Colon (tissue), 2 donors: ENCODE data around the gene CDKAL1.
"Not testable (repeated sequence)": the region's sequence is repeated elsewhere in the genome, so short reads cannot be mapped to it uniquely, and the experiment has no call there.

ENCODE experiments used
- FAIRE-seq: peaks from 2 replicates; lab custom pipeline; 2012; peaks lifted over from hg19 to GRCh38; lab: Jason Lieb, UNC
- donor health status: control.
- donor health status: control.

The CDKAL1 gene

DNA sequence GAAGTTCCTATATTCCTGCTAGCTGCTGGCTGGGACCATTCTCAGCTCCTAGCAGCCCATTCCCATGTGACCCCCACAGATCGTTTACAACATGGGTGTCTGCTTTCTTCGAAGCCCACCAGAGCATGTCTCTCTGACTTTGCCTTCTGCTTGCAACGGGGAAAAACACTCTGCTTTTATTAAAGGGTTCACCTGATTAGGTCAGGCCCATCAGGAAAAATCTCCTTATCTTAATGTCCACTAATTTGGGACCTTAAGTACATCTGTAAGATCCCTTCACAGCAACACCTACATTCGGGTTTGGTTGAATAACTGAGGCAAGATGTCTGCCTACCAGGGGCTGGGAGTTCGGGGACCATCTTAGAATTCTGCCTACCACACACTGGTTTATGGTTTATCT, 496.9 kb downstream of the CDKAL1 start:
- no peak for FAIRE-seq

- no peak for FAIRE-seq
These were observed 498.8 kb downstream of the CDKAL1 start for GRCh38 chr6:21033084-21033483.

GRCh38 chr6:21033575-21034026, 499.3 kb downstream of the CDKAL1 start:
- no peak for FAIRE-seq

GRCh38 chr6:21034345-21034744, 500.1 kb downstream of the CDKAL1 start:
- no peak for FAIRE-seq

DNA sequence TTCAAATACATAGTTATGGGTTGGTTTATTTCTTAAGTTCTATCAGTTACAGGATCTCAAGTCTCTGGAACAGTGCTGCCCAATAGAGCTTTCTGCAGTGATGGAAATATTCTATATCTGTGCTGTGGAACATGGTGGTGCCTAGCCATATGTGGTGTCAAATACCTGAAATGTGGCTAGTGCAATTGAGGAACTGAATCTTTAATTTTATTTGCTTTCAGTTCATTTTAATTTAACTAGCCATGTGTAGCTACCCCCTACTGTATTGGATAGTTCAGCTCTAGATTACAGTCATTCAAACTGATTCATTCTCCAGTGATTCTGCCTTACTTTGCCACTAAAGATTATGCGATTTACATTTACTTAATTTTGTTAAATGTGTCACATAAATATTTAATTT, 503.2 kb downstream of the CDKAL1 start:
- FAIRE-seq: no peak

DNA sequence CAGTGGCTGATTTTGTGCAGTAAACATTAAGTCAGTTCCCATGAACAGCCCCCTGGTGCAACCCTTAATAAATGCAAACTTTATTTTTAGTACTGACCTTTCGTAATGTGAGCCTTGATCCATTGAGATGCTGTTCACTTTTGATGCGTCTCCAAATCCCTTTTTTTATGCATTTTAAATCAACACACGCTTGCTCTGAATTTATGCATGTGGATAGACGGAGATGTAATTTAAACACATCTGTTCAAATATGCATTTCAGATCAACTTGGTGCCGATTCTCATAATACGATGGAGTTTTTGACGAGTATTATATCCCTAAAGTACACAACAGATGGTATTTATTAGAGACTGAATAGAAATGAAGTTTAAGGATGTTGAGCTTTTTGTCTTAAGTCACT, 505.7 kb downstream of the CDKAL1 start:
- FAIRE-seq: no peak

GRCh38 chr6:21045135-21045700, 511.0 kb downstream of the CDKAL1 start:
- no peak for FAIRE-seq

DNA sequence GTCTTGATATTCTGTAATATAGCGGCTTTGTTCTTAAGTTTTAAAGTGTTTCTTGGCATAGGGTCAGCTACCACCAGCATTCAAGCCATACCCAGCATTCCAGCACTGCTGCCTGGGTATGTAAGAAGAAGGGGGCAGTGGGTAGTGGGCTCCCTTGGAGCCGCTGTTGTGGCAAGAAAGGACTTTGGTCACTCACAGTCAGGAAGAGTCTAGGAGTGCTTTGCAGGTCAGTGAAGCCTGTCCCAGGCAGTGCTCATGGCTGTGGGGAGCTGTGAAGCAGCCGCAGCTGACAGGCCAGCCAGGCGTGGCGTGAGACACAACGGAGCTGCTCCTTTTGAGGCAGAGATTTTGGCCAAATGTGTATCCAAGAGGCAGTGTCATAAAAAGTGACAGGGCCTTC, 512.0 kb downstream of the CDKAL1 start:
- no peak for FAIRE-seq

- no peak for FAIRE-seq
These were observed 513.8 kb downstream of the CDKAL1 start for GRCh38 chr6:21048047-21048446.

GRCh38 chr6:21049148-21049547, 514.9 kb downstream of the CDKAL1 start:
- no peak for FAIRE-seq

DNA sequence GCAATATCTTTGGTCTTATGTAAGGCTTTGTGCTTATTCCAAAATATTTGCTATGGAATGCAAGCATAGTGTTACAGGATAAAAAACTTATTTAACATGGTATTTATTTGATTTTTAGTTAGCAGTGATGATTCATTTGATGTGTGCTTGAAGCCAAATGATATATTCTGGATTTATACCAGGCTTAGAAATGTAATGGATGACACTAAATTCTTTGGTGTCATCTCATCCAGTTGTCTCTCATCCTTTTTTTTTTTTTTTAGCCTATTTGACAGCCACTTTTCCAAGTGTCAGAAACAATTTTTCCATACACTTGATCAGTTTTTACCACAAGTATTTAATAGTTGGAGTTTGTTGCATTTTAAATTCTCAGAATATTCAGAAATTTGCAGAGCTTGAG, 515.3 kb downstream of the CDKAL1 start:
- no peak for FAIRE-seq

DNA sequence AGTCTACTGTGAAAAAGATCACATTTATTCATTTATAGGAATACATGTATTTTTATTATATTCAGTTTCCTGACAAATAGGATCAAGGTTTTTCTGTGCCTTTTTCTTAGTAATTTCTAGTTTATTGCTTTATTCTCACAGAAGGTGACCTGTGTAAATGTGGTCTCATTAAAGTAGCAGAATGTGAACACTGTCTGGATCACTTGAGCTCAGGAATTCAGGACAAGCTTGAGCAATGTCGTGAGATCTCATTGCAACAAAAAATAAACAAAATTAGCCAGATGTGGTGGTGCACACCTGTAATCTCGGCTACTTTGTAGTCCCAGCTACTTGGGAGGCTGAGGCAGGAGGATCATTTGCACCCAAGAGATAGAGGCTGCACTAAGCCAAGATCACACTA, 516.7 kb downstream of the CDKAL1 start:
- no peak for FAIRE-seq

DNA sequence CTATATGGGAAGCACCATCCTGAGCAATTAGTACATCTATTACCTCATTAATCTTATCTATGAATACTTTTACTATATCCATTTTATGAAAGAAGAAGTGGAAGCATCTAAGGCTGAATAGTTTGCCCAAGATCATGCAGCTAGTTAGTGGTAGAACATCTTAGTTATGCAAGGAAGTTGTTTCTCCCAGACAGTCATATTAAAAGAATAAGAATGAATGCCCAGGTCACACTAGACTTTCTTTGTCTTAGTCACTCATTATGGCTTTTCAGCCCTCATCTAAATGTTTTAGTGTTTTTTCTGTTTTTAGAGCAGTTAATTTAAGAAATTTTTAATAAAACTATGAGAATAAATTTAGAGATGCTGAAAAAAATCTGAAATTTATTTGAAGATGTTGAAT, 517.5 kb downstream of the CDKAL1 start:
- no peak for FAIRE-seq

- FAIRE-seq: no peak
These were observed 519.4 kb downstream of the CDKAL1 start for GRCh38 chr6:21053612-21054011.

- FAIRE-seq: not testable (repeated sequence)
These were observed 521.2 kb downstream of the CDKAL1 start for GRCh38 chr6:21055480-21055879.

- FAIRE-seq: no peak
These were observed 527.6 kb downstream of the CDKAL1 start for GRCh38 chr6:21061892-21062291.

DNA sequence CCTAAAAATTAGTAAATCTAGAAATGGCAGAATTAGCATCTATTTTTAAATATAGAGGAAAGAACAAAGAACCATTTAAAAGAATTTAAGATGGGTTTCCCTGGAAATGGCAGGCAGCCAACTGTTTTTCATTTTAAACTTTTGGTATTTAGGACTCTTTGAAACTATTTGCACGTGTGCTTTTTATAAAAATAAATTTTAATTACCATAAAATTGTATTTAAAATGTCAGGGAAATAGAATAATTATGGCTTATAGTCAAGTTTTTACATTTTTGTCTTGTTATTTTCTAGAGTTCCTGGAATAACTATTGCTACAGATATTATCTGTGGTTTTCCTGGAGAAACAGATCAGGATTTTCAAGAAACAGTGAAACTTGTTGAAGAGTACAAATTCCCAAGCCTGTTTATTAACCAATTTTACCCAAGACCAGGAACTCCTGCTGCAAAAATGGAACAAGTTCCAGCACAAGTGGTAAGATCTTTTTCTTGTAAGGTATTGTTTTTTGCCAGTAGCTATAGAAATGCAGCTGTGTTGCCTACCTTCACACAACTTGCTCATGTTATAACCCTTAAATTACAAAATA, 530.6 kb downstream of the CDKAL1 start:
- FAIRE-seq: no peak

DNA sequence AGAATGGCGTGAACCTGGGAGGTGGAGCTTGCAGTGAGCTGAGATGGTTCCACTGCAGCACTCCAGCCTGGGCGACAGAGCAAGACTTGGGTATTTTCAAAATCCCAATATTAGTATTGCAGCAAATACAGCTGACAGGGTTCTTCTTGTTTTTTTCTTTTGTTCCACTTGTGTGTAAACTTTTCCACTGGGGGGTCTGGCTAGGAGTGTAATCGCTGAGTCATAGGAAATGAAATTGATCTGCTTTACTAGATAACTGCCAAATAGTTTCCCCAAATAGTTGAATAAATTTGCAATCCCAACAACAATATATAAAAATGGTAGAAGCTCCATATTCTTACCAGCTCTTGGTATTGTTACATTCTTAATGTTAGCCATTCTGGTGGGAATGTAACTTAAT, 533.3 kb downstream of the CDKAL1 start:
- no peak for FAIRE-seq

- FAIRE-seq: no peak
These were observed 536.4 kb downstream of the CDKAL1 start for GRCh38 chr6:21070620-21071019.

GRCh38 chr6:21071780-21072468, 537.7 kb downstream of the CDKAL1 start:
- FAIRE-seq: no peak

GRCh38 chr6:21073318-21073839, 539.1 kb downstream of the CDKAL1 start:
- no peak for FAIRE-seq

DNA sequence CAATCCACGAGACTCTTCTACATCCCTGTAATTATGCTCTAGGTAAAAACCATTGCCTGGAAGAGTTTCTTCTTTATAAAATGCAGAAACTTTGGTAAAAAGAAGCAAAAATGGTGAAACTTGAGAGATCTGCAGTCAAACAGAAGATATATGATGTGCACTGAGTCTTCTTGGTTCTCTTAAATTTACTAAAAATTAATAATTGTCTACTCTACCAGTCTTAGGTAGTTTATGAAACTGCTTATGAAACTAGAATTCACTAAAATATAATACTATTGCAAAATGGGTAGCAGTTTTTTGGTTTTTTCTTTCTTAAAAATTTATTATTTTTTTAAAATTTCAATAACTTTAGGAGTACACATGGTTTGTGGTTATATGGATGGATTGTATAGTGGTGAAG, 540.2 kb downstream of the CDKAL1 start:
- FAIRE-seq: no peak

- FAIRE-seq: no peak
These were observed 541.7 kb downstream of the CDKAL1 start for GRCh38 chr6:21075986-21076385.

DNA sequence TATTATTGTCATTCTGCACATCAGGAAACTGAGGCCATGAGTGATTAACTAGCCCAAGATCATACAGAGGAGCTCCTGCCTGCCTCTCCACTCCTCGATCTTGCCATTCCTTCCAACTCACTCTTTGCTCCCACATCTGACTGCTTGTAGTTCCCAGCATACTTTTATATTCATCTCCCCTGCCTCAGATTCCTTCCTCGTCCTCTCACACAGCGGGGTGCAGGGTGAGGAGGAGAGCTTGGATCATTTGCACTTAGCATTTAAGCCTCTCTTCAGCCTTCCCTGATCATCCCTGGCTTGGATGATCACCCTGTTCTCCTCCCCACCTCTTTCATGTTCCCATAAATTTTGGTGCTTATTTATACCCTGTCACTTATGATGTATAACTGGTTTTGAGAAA, 544.2 kb downstream of the CDKAL1 start:
- no peak for FAIRE-seq
